Neural cell (in vitro differentiated cells): ENCODE measurements around the gene GABRD. TPM values are rescaled to one million over a fixed set of nuclear protein-coding genes. Genes with fewer than 3 reads are reported as not detected.

ENCODE experiments used
- H2AFZ ChIP-seq: fragments of 200-600, 300-800 bp; sonication (generic), shearing (Covaris generic); 2 replicates; pipeline ENCODE4 v1.6.0; 2014; ENCODE audit warnings: low read depth, mild to moderate bottlenecking, antibody characterized with exemption, low read length, moderate library complexity
- H3F3A ChIP-seq: fragments of 200-600 bp; shearing (Covaris generic); 2 replicates; pipeline ENCODE4 v1.6.1; 2016; ENCODE audit warnings: mild to moderate bottlenecking, moderate library complexity, mixed read lengths, antibody characterized with exemption, low read length; ENCODE audit not compliant: insufficient read depth, poor library complexity, severe bottlenecking
- H3K27ac ChIP-seq: fragments of 200-600, 300-800 bp; sonication (generic), shearing (Covaris generic); 2 replicates; pipeline ENCODE4 v1.5.1; 2014; ENCODE audit warnings: mild to moderate bottlenecking, low read length, moderate library complexity
- H3K27me3 ChIP-seq: fragments of 300-800, 200-600 bp; sonication (generic), shearing (Covaris generic); 2 replicates; pipeline ENCODE4 v1.6.0; 2014; ENCODE audit warnings: mild to moderate bottlenecking, low read depth, low read length, moderate library complexity; ENCODE audit not compliant: insufficient read depth
- H3K36me3 ChIP-seq: fragments of 300-800, 200-600 bp; sonication (generic), shearing (Covaris generic); 2 replicates; pipeline ENCODE4 v1.5.1; 2014; ENCODE audit warnings: mild to moderate bottlenecking, antibody characterized with exemption, low read length, moderate library complexity; ENCODE audit not compliant: insufficient read depth
- H3K4me2 ChIP-seq: fragments of 300-800, 200-600 bp; sonication (generic), shearing (Covaris generic); 2 replicates; pipeline ENCODE4 v1.6.0; 2014; ENCODE audit warnings: mild to moderate bottlenecking, low read length
- H3K4me3 ChIP-seq: fragments of 300-800, 200-600 bp; sonication (generic), shearing (Covaris generic); 2 replicates; pipeline ENCODE4 v1.5.1; 2014; ENCODE audit warnings: mild to moderate bottlenecking, low read length, moderate library complexity
- H3K79me2 ChIP-seq: fragments of 200-600 bp; shearing (Covaris generic); replicated peaks from 2 replicates; pipeline ENCODE4 v1.6.0; 2014; ENCODE audit warnings: mild to moderate bottlenecking, low read length, moderate library complexity; ENCODE audit not compliant: insufficient read depth
- H3K9ac ChIP-seq: fragments of 300-800, 200-600 bp; sonication (generic), shearing (Covaris generic); 2 replicates; pipeline ENCODE4 v1.6.1; 2016; ENCODE audit warnings: mild to moderate bottlenecking, low read length, mixed read lengths
- H3K9me2 ChIP-seq: fragments of 200-600 bp; shearing (Covaris generic); 2 replicates; pipeline ENCODE4 v1.6.1; 2016; ENCODE audit warnings: mild to moderate bottlenecking, low read length, mixed read lengths; ENCODE audit not compliant: insufficient read depth
- H3K9me3 ChIP-seq: fragments of 200-600, 300-800 bp; sonication (generic), shearing (Covaris generic); 2 replicates; pipeline ENCODE4 v1.6.1; 2016; ENCODE audit warnings: mild to moderate bottlenecking, mixed run types, low read length, moderate library complexity, mixed read lengths
- H4K20me1 ChIP-seq: fragments of 200-600 bp; shearing (Covaris generic); 2 replicates; pipeline ENCODE4 v1.6.1; 2016; ENCODE audit warnings: mild to moderate bottlenecking, mixed run types; ENCODE audit not compliant: insufficient read depth
- EP300 ChIP-seq: fragments of 450-650 bp; conservative IDR thresholded peaks from 2 replicates; pipeline ENCODE4 v1.6.1; 2014; ENCODE audit warnings: antibody characterized with exemption, mild to moderate bottlenecking, moderate library complexity; ENCODE audit not compliant: poor library complexity, severe bottlenecking
- EZH2 ChIP-seq: fragments of 200-600, 300-800 bp; shearing (Covaris generic), sonication (generic); IDR thresholded peaks from 2 replicates; pipeline ENCODE4 v1.6.1; 2014; ENCODE audit warnings: antibody characterized with exemption, low read length, borderline replicate concordance, mild to moderate bottlenecking; ENCODE audit not compliant: insufficient read depth, poor library complexity, severe bottlenecking
- MXI1 ChIP-seq: fragments of 450-650 bp; conservative IDR thresholded peaks from 2 replicates; pipeline ENCODE4 v1.6.1; 2014; ENCODE audit warnings: antibody characterized with exemption, mild to moderate bottlenecking; ENCODE audit not compliant: poor library complexity, severe bottlenecking
- POLR2AphosphoS5 ChIP-seq: IDR thresholded peaks from 2 replicates; pipeline ENCODE4 v1.6.1; 2012
- RAD21 ChIP-seq: fragments of 450-650 bp; conservative IDR thresholded peaks from 2 replicates; pipeline ENCODE4 v1.6.1; 2014; ENCODE audit warnings: antibody characterized with exemption, mild to moderate bottlenecking, moderate library complexity
- SMC3 ChIP-seq: fragments of 450-650 bp; conservative IDR thresholded peaks from 2 replicates; pipeline ENCODE4 v1.6.1; 2014; ENCODE audit warnings: antibody characterized with exemption, mild to moderate bottlenecking, moderate library complexity; ENCODE audit not compliant: poor library complexity
- TAF1 ChIP-seq: IDR thresholded peaks from 2 replicates; pipeline ENCODE4 v1.6.1; 2012; ENCODE audit warnings: low read depth
- polyA plus RNA-seq: library from polyadenylated mRNA; depleted of rRNA; stranded (reverse); fragments of >200 nt; gene quantifications from 2 replicates; pipeline ENCODE4 v1.2.3, GENCODE V29; 2014
- TF ChIP-seq, protein P1 (sequence below): IDR thresholded peaks from 2 replicates; pipeline ENCODE4 v1.6.1; 2012; ENCODE audit warnings: borderline replicate concordance
- TF ChIP-seq, protein P2 (sequence below): fragments of 450-650 bp; IDR thresholded peaks from 2 replicates; pipeline ENCODE4 v1.5.1; 2014; ENCODE audit warnings: antibody characterized with exemption, mild to moderate bottlenecking, moderate library complexity; ENCODE audit not compliant: poor library complexity, severe bottlenecking

Gene GABRD
- polyA plus RNA-seq, 1 donor from 2014 or later = 0.85 TPM

DNA sequence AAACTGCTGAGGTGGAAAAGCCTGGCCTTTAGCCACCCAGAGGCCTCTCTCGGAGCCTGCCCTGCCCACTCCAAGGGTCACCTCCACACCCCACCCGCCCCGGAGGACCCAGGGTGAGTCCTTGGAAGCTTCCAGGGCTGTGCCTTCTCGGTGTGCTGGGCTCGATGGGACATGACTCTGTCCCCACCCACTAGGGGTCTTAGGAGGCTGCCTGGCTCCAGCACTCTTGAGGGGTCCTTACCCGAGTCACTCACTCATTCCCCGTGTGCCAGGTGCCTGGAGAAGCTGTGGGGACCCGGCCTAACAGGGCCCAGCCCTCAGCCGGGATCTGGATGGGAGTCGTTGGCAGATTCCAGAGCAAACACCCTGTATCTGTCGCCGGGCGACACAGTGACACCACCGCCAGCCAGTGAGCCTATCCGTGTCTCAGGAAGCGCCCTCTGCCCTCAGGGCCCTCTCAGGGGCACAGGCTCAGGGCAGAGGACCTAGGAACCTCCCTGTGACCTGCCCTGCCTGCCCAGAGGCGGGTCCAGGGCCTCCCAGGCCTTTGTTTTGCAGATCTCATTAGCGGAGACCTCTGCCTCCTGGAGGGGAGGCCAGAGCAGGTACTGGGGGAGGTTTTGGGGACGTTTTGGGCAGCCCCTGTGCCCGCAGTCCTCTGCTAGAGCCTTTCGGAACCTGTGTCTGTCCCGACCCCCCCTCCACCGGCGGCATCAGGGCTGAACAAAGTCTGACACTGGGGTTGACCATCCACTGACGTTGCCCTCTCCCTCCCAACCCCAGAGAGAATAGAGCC lies 28.0 kb downstream of the GABRD start (continued):
- TF ChIP-seq, protein P1, sequence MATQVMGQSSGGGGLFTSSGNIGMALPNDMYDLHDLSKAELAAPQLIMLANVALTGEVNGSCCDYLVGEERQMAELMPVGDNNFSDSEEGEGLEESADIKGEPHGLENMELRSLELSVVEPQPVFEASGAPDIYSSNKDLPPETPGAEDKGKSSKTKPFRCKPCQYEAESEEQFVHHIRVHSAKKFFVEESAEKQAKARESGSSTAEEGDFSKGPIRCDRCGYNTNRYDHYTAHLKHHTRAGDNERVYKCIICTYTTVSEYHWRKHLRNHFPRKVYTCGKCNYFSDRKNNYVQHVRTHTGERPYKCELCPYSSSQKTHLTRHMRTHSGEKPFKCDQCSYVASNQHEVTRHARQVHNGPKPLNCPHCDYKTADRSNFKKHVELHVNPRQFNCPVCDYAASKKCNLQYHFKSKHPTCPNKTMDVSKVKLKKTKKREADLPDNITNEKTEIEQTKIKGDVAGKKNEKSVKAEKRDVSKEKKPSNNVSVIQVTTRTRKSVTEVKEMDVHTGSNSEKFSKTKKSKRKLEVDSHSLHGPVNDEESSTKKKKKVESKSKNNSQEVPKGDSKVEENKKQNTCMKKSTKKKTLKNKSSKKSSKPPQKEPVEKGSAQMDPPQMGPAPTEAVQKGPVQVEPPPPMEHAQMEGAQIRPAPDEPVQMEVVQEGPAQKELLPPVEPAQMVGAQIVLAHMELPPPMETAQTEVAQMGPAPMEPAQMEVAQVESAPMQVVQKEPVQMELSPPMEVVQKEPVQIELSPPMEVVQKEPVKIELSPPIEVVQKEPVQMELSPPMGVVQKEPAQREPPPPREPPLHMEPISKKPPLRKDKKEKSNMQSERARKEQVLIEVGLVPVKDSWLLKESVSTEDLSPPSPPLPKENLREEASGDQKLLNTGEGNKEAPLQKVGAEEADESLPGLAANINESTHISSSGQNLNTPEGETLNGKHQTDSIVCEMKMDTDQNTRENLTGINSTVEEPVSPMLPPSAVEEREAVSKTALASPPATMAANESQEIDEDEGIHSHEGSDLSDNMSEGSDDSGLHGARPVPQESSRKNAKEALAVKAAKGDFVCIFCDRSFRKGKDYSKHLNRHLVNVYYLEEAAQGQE = no peak

DNA sequence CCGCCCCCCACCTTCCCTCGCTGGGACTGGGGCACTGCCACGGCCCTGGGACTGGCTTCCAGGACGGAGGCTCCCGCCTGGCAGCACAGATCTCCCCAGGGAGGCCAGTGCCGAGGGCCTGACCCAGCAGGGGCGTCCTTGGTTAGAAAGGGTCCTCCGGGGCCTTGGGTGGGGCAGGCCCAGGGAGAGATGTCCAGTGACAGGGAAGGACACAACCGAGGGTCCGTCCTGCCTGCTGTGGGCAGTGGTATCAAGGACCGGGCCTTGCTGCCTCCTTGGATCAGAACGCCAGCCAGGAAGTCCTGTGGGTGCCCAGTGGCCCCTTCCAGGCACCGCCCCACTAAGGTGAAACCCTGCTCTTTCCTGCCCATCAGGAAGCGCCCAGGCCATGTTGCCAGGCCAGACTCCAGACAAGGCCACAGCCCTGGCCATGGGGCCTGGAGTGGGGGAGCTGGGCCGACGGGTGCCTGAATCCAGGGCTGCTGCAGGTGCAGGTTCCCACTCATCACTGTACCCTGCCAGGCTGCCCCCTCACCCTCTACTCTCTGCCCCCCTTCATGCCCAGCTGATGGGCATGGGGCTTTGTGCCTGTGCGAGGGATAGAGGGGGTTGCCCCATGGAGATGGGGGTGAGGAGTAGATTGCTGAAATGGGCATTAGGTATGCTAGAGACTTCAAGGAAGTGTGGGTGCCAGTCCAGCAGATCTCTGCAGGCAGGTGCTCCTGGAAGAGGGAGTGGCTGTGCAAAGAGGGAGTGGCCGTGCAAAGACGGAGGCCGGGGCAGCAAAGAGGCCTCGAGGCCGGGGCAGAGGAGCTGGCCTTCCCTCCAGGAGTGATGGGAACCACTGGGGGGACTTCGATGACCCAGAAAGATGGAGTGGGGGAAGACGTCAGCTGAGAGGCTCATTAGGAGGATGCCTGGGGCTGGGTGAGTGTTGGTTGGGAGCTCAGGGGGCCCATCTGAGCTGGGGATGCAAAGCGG lies 28.9 kb downstream of the GABRD start:
- no peak overlapping the region for H3K4me2 ChIP-seq
- H3K9me2 ChIP-seq = no peaks in the 10 kb centered on the region
- no peaks in the 10 kb centered on the region for H4K20me1 ChIP-seq
- no peaks in the 10 kb centered on the region for H3K36me3 ChIP-seq
- H3K9me3 ChIP-seq = no peaks in the 10 kb centered on the region
- H2AFZ ChIP-seq = no peak overlapping the region
- TF ChIP-seq, protein P1 = no peak
- no peak for TF ChIP-seq TAF1
- TF ChIP-seq EZH2 = no peak
- TF ChIP-seq RAD21 = no peak
- no peak for TF ChIP-seq MXI1
- TF ChIP-seq, protein P2, sequence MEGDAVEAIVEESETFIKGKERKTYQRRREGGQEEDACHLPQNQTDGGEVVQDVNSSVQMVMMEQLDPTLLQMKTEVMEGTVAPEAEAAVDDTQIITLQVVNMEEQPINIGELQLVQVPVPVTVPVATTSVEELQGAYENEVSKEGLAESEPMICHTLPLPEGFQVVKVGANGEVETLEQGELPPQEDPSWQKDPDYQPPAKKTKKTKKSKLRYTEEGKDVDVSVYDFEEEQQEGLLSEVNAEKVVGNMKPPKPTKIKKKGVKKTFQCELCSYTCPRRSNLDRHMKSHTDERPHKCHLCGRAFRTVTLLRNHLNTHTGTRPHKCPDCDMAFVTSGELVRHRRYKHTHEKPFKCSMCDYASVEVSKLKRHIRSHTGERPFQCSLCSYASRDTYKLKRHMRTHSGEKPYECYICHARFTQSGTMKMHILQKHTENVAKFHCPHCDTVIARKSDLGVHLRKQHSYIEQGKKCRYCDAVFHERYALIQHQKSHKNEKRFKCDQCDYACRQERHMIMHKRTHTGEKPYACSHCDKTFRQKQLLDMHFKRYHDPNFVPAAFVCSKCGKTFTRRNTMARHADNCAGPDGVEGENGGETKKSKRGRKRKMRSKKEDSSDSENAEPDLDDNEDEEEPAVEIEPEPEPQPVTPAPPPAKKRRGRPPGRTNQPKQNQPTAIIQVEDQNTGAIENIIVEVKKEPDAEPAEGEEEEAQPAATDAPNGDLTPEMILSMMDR = no peak
- TF ChIP-seq SMC3 = no peak
- no peak for TF ChIP-seq POLR2AphosphoS5
- TF ChIP-seq EP300 = no peak
- peaks cover 52% of the 10 kb centered on the region for H3K27me3 ChIP-seq
- no peaks in the 10 kb centered on the region for H3K79me2 ChIP-seq
- H3K4me3 ChIP-seq = no peak overlapping the region
- no peak overlapping the region for H3K27ac ChIP-seq
- H3F3A ChIP-seq = no peaks in the 10 kb centered on the region
- H3K9ac ChIP-seq = no peak overlapping the region
